Uterus (tissue), 2 donors: ENCODE results near the gene PDK1.
"Not testable (repeated sequence)": the region's sequence is repeated elsewhere in the genome, so short reads cannot be mapped to it uniquely, and the experiment has no call there.

Experiments used
- CTCF ChIP-seq, 4 experiments: fragments of 200-600 bp in 2 of 4; fragments of 450-650 bp in 2 of 4; sonication (generic) in 2 of 4; IDR thresholded peaks; one replicate each; pipeline ENCODE4 v1.5.1; 2016 to 2019; ENCODE audit warnings: antibody characterized with exemption in 4 of 4, mild to moderate bottlenecking in 2 of 4, moderate library complexity in 1 of 4
- POLR2A ChIP-seq, 2 donors: fragments of 450-650 bp; IDR thresholded peaks; one replicate each; pipeline ENCODE4 v1.6.1; 2016; ENCODE audit warnings: antibody characterized with exemption in 2 of 2, mild to moderate bottlenecking in 1 of 2, moderate library complexity in 1 of 2

- not testable (repeated sequence) for TF ChIP-seq CTCF, POLR2A (IDR thresholded peaks at IDR 0.05)
Measured at GRCh38 chr2:172592190-172592589, 36.3 kb downstream of the PDK1 start.
